Measurements from ENCODE around the gene RNU6-8. TPM values are rescaled to one million over a fixed set of nuclear protein-coding genes. Genes with fewer than 3 reads are reported as not detected.

RNU6-8 gene
- total RNA-seq, 1 donor from 2014 or later: not detected

- Histone ChIP-seq H3K27ac (no peak overlapping the region), H3K27me3 (no peaks in the 10 kb centered on the region), H3K4me1 (no peaks in the 10 kb centered on the region), H3K9me3 (no peaks in the 10 kb centered on the region), H3K36me3 (no peaks in the 10 kb centered on the region), H3K4me3 (no peak overlapping the region)
- intact Hi-C loops (cut with DNase I): no loop called here
- TF ChIP-seq CTCF (IDR thresholded peaks at IDR 0.05): no peak
- DNase-seq (ENCODE audit: low spot score in 2 of 2): no peak
Measured at GRCh38 chr14:32171469-32171868, 31.6 kb downstream of the RNU6-8 start.

GRCh38 chr14:32169191-32169590 is 33.9 kb downstream of the RNU6-8 start:
- Histone ChIP-seq H3K4me3 (no peak overlapping the region), H3K27ac (no peak overlapping the region), H3K4me1 (no peaks in the 10 kb centered on the region), H3K36me3 (no peaks in the 10 kb centered on the region), H3K9me3 (no peaks in the 10 kb centered on the region), H3K27me3 (no peaks in the 10 kb centered on the region)
- intact Hi-C loops (cut with DNase I): no loop called here
- no peak for DNase-seq (ENCODE audit: low spot score in 2 of 2)
- TF ChIP-seq CTCF (IDR thresholded peaks at IDR 0.05): no peak

GRCh38 chr14:32167907-32168306 is 35.2 kb downstream of the RNU6-8 start:
- no peak for DNase-seq (ENCODE audit: low spot score in 2 of 2)
- Histone ChIP-seq H3K27ac (no peak overlapping the region), H3K27me3 (no peaks in the 10 kb centered on the region), H3K4me3 (no peak overlapping the region), H3K36me3 (no peaks in the 10 kb centered on the region), H3K9me3 (no peaks in the 10 kb centered on the region), H3K4me1 (no peaks in the 10 kb centered on the region)
- TF ChIP-seq CTCF (IDR thresholded peaks at IDR 0.05): no peak
- intact Hi-C loops (cut with DNase I): no loop called here

GRCh38 chr14:32166924-32167323 is 36.1 kb downstream of the RNU6-8 start:
- H3K4me1 ChIP-seq: no peaks in the 10 kb centered on the region
- H3K27ac ChIP-seq: no peak overlapping the region
- H3K36me3 ChIP-seq: no peaks in the 10 kb centered on the region
- H3K9me3 ChIP-seq: peaks cover 0 to 8% of the 10 kb centered on the region in 2 donors
- H3K27me3 ChIP-seq: no peaks in the 10 kb centered on the region
- intact Hi-C loops (cut with DNase I): no loop called here
- DNase-seq (ENCODE audit: low spot score in 2 of 2): no peak
- no peak overlapping the region for H3K4me3 ChIP-seq
- TF ChIP-seq CTCF (IDR thresholded peaks at IDR 0.05): no peak

GRCh38 chr14:32166029-32166428 is 37.0 kb downstream of the RNU6-8 start:
- no peak overlapping the region for H3K27ac ChIP-seq
- no peak for DNase-seq (ENCODE audit: low spot score in 2 of 2)
- H3K4me3 ChIP-seq: no peak overlapping the region
- TF ChIP-seq CTCF (IDR thresholded peaks at IDR 0.05): no peak
- no peaks in the 10 kb centered on the region for H3K27me3 ChIP-seq
- intact Hi-C loops (cut with DNase I): no loop called here
- no peaks in the 10 kb centered on the region for H3K36me3 ChIP-seq
- H3K9me3 ChIP-seq: peaks cover 0 to 10% of the 10 kb centered on the region in 2 donors
- H3K4me1 ChIP-seq: no peaks in the 10 kb centered on the region

Other genes starting within 250 kb of the RNU6-8 start
- 32.6 TPM for gene ARHGAP5, start 126.0 kb downstream of the RNU6-8 start, total RNA-seq
- not detected for gene RNU6-7, start 1.2 kb downstream of the RNU6-8 start, total RNA-seq
- gene AKAP6, start 126.0 kb upstream of the RNU6-8 start, total RNA-seq: 21.1 TPM